Measurements from ENCODE around the gene PAQR5.

- TF ChIP-seq CTCF (conservative IDR thresholded peaks at IDR 0.05; ENCODE audit: low read length) (no peak), EZH2phosphoT487 (IDR thresholded peaks at IDR 0.05; ENCODE audit: borderline replicate concordance) (no peak)
Observed at GRCh38 chr15:69456208-69457166, 157.8 kb downstream of the PAQR5 start.

All from Loucy (cell line).